T-cell (primary cell): ENCODE results near the gene STK16. TPM values are rescaled to one million over a fixed set of nuclear protein-coding genes. Genes with fewer than 3 reads are reported as not detected.

Experiments
- ATAC-seq, 4 experiments: fragments of 200-7000 bp in 3 of 4; fragments of 150-1000 bp in 1 of 4; cut with Tn5 transposase; replicated peaks in 1 of 4; 1 replicate in 3 of 4; 2 replicates in 1 of 4; pipeline ENCODE4 v1.10.0; 2021; ENCODE audit warnings: moderate library complexity in 3 of 4, mild to moderate bottlenecking in 2 of 4, moderate number of reproducible peaks in 1 of 4
- CTCF ChIA-PET, 2 donors: fragments of 300-600 bp; sonication (Branson Sonifier 250); formaldehyde crosslinking; loops; one replicate each; lab custom pipeline; 2022; ENCODE audit warnings: antibody characterized with exemption in 2 of 2; lab: Charles Lee
- POLR2A ChIA-PET, 2 donors: fragments of 300-600 bp; sonication (Branson Sonifier 250); formaldehyde crosslinking; loops; one replicate each; lab custom pipeline; 2022; ENCODE audit warnings: antibody characterized with exemption in 2 of 2; lab: Charles Lee
- DNase-seq, 35 experiments: peaks; one replicate each; pipeline versions ENCODE4 v3.0.0 to v3.0.0-alpha.2; 2013 to 2023
- H3K27ac ChIP-seq: one replicate; pipeline ENCODE4 v1.5.1; 2013; ENCODE audit warnings: low read length
- H3K27me3 ChIP-seq, 2 experiments: replicated peaks in 1 of 2; 1 replicate in 1 of 2; 2 replicates in 1 of 2; pipeline versions ENCODE4 v1.6.1 to v1.7.0; 2013; ENCODE audit warnings: low read length in 1 of 2, mixed read lengths in 1 of 2; ENCODE audit not compliant: control insufficient read depth in 2 of 2, insufficient read depth in 2 of 2; ENCODE audit errors: extremely low read depth in 1 of 2
- H3K36me3 ChIP-seq, 2 donors: 1 replicate in 1 of 2; 2 replicates in 1 of 2; pipeline versions ENCODE4 v1.6.1 to v1.7.0; 2013; ENCODE audit warnings: low read length in 1 of 2; ENCODE audit not compliant: control insufficient read depth in 2 of 2, insufficient read depth in 1 of 2; ENCODE audit errors: extremely low read depth in 1 of 2
- H3K4me1 ChIP-seq, 2 experiments: 1 replicate in 1 of 2; 2 replicates in 1 of 2; pipeline versions ENCODE4 v1.6.1 to v1.7.0; 2013; ENCODE audit warnings: low read length in 2 of 2, mixed read lengths in 1 of 2; ENCODE audit not compliant: insufficient read depth in 2 of 2, control insufficient read depth in 1 of 2; ENCODE audit errors: extremely low read depth in 1 of 2
- H3K4me3 ChIP-seq, 2 donors: 1 replicate in 1 of 2; 2 replicates in 1 of 2; pipeline versions ENCODE4 v1.5.1 to v1.7.0; 2013; ENCODE audit warnings: mild to moderate bottlenecking in 2 of 2, low read length in 1 of 2, moderate library complexity in 1 of 2; ENCODE audit not compliant: control insufficient read depth in 1 of 2; ENCODE audit errors: extremely low read depth in 1 of 2
- H3K9me3 ChIP-seq: 2 replicates; pipeline ENCODE4 v1.7.0; 2013
- H3K27ac Mint-ChIP-seq, 2 donors: one replicate each; pipeline ENCODE4 v1.8.0; 2020 to 2021; ENCODE audit warnings: mild to moderate bottlenecking in 2 of 2, mixed read lengths in 2 of 2
- H3K27me3 Mint-ChIP-seq, 2 donors: one replicate each; pipeline ENCODE4 v1.8.0; 2021 to 2022; ENCODE audit warnings: mixed read lengths in 2 of 2
- H3K36me3 Mint-ChIP-seq: one replicate; pipeline ENCODE4 v1.8.0; 2021; ENCODE audit warnings: mixed read lengths
- H3K4me1 Mint-ChIP-seq, 3 donors: one replicate each; pipeline ENCODE4 v1.8.0; 2020 to 2022; ENCODE audit warnings: mixed read lengths in 3 of 3, mild to moderate bottlenecking in 1 of 3
- H3K4me3 Mint-ChIP-seq, 3 donors: one replicate each; pipeline ENCODE4 v1.8.0; 2020 to 2022; ENCODE audit warnings: mild to moderate bottlenecking in 3 of 3, mixed read lengths in 3 of 3, moderate library complexity in 3 of 3
- H3K9me3 Mint-ChIP-seq, 3 donors: one replicate each; pipeline ENCODE4 v1.8.0; 2020 to 2022; ENCODE audit warnings: mixed read lengths in 3 of 3
- WGBS: methylation state at CpG from one replicate; pipeline ENCODE4 v1.1.5; 2013; ENCODE audit warnings: missing lambda C conversion rate; ENCODE audit not compliant: insufficient coverage; 5-methylcytosine and 5-hydroxymethylcytosine counted together
- total RNA-seq, 35 experiments: library from RNA in 6 of 35; stranded (reverse) in 6 of 35; fragments of 120-200 nt in 1 of 35; gene quantifications; one replicate each; pipeline versions ENCODE4 v1.2.1 to v1.2.4 and lab custom pipeline; 2013 to 2026

Gene STK16
- total RNA-seq, 5 donors from 2014 or later (not counting 1 experiment from before 2014, with no cell fraction given): 19.3 to 26.6 (median 21.3) TPM

- no peak overlapping the region for H3K27ac Mint-ChIP-seq
- POLR2A ChIA-PET: no interaction called here
Measured at GRCh38 chr2:219293736-219294231, 48.5 kb downstream of the STK16 start.

GRCh38 chr2:219294356-219295351, 49.4 kb downstream of the STK16 start:
- Mint-ChIP-seq H3K27me3 (peaks cover 4 to 6% of the 10 kb centered on the region in 2 donors), H3K36me3 (no peaks in the 10 kb centered on the region), H3K27ac (peak overlapping the region in 1 of 2 donors; percentile 66), H3K9me3 (no peaks in the 10 kb centered on the region), H3K4me3 (peak overlapping the region; percentile 41 to 73 (median 71)), H3K4me1 (peaks cover 26 to 34% (median 34%) of the 10 kb centered on the region in 3 donors)
- H3K9me3 ChIP-seq: no peaks in the 10 kb centered on the region
- DNase-seq: peak; percentile 74 to 96 (median 84)
- H3K36me3 ChIP-seq: no peaks in the 10 kb centered on the region
- peaks cover 3 to 39% of the 10 kb centered on the region in 2 experiments for H3K4me1 ChIP-seq
- peaks cover 0 to 25% of the 10 kb centered on the region in 2 experiments for H3K27me3 ChIP-seq
- 13% methylated on average over 66 of the region's 67 CpGs for WGBS
- H3K27ac ChIP-seq: peak overlapping the region; percentile 55
- H3K4me3 ChIP-seq: peak overlapping the region; percentile 47 to 56
- CTCF ChIA-PET: interaction anchor here (0.6 to 11.0 kb wide), 38 partner anchors 8 to 140 kb away, joined by 3 to 116 read pairs (median 4); partner anchors contain the start of genes DNAJB2 (in 2 of the 2), TUBA4B (in 2 of the 2), ABCB6 (in 1 of the 2) and ANKZF1 (in 1 of the 2)
- POLR2A ChIA-PET: interaction anchor here in 1 of 2 donors (0.6 to 1.0 kb wide), 5 partner anchors 16 to 118 kb away, joined by 3 to 4 read pairs (median 3); partner anchors contain the start of genes CNPPD1, DNAJB2 and TUBA4A
- peak; percentile 90 to 98 (median 95) for ATAC-seq

More at GRCh38 chr2:219293736-219294231, 48.5 kb downstream of the STK16 start:
- Mint-ChIP-seq H3K4me3 (peak overlapping the region; percentile 30 to 73 (median 71)), H3K4me1 (peaks cover 23 to 34% (median 31%) of the 10 kb centered on the region in 3 donors), H3K9me3 (no peaks in the 10 kb centered on the region), H3K27me3 (peaks cover under 1 to 1% of the 10 kb centered on the region in 2 donors), H3K36me3 (no peaks in the 10 kb centered on the region)
- no peak overlapping the region for H3K4me3 ChIP-seq
- WGBS: 94% methylated on average over 3 of the region's 5 CpGs
- H3K4me1 ChIP-seq: peaks cover 3 to 36% of the 10 kb centered on the region in 2 experiments
- CTCF ChIA-PET: interaction anchor here (0.7 to 11.0 kb wide), 4 partner anchors 10 to 46 kb away, joined by 3 to 116 read pairs (median 40); partner anchors contain the start of gene DNAJB2 (in 2 of the 2)
- H3K36me3 ChIP-seq: no peaks in the 10 kb centered on the region
- DNase-seq (no peak), ATAC-seq (no peak)
- H3K27me3 ChIP-seq: peaks cover 0 to 17% of the 10 kb centered on the region in 2 experiments
- H3K27ac ChIP-seq: no peak overlapping the region
- no peaks in the 10 kb centered on the region for H3K9me3 ChIP-seq

DNA sequence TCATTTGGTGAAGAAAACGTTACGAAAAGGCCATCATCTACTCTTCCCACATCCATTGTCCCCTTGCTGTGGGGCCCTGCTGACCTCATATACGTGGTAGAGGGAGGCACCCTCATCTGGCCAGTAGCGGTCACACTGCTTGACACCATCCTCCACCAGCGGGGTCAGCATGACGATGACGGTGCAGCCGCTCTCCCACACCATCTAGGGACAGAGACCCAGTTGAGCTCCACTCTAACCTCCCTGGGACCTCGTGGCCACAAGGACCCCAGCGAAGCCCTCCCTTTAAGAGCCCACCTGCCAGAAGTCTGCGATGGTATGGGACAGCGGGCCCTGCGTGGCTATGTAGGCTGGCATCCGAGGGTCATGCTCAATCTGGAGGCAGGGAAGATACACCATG, 50.9 kb downstream of the STK16 start:
- Histone ChIP-seq H3K4me3 (no peak overlapping the region), H3K27ac (no peak overlapping the region), H3K36me3 (no peaks in the 10 kb centered on the region), H3K27me3 (peaks cover 3 to 37% of the 10 kb centered on the region in 2 experiments), H3K4me1 (peaks cover 3 to 39% of the 10 kb centered on the region in 2 experiments), H3K9me3 (no peaks in the 10 kb centered on the region)
- H3K9me3 Mint-ChIP-seq: no peaks in the 10 kb centered on the region
- peaks cover 7 to 10% of the 10 kb centered on the region in 2 donors for H3K27me3 Mint-ChIP-seq
- 92% methylated on average over 10 of the region's 14 CpGs for WGBS
- CTCF ChIA-PET: interaction anchor here (0.9 to 11.0 kb wide), 11 partner anchors 16 to 139 kb away, joined by 3 to 116 read pairs (median 8); partner anchors contain the start of genes DNAJB2 (in 2 of the 2), GLB1L (in 1 of the 2), NHEJ1 (in 1 of the 2) and STK16 (in 1 of the 2)
- no peak overlapping the region for H3K27ac Mint-ChIP-seq
- no peaks in the 10 kb centered on the region for H3K36me3 Mint-ChIP-seq
- peaks cover 26 to 34% (median 34%) of the 10 kb centered on the region in 3 donors for H3K4me1 Mint-ChIP-seq
- POLR2A ChIA-PET: no interaction called here
- H3K4me3 Mint-ChIP-seq: peak overlapping the region in 1 of 3 donors; percentile 73
- ATAC-seq (no peak), DNase-seq (no peak)

GRCh38 chr2:219296631-219297391, 51.5 kb downstream of the STK16 start:
- H3K9me3 ChIP-seq: no peaks in the 10 kb centered on the region
- ATAC-seq: peak in 1 of 4 experiments; percentile 11
- H3K27ac ChIP-seq: no peak overlapping the region
- peak overlapping the region in 1 of 3 donors; percentile 13 for H3K4me3 Mint-ChIP-seq
- H3K27me3 Mint-ChIP-seq: peaks cover 10 to 17% of the 10 kb centered on the region in 2 donors
- H3K36me3 Mint-ChIP-seq: no peaks in the 10 kb centered on the region
- peaks cover 6 to 44% of the 10 kb centered on the region in 2 experiments for H3K27me3 ChIP-seq
- WGBS: 68% methylated on average over 25 of the region's 25 CpGs
- DNase-seq: peak in 23 of 35 experiments; percentile 14 to 60 (median 32)
- no peaks in the 10 kb centered on the region for H3K9me3 Mint-ChIP-seq
- H3K4me1 Mint-ChIP-seq: peaks cover 26 to 34% (median 34%) of the 10 kb centered on the region in 3 donors
- peak overlapping the region in 1 of 2 donors; percentile 15 for H3K4me3 ChIP-seq
- no peaks in the 10 kb centered on the region for H3K36me3 ChIP-seq
- ChIA-PET CTCF (interaction anchor here (0.8 to 11.0 kb wide), 5 partner anchors 16 to 137 kb away, joined by 3 to 116 read pairs (median 7); partner anchors contain the start of gene DNAJB2 (in 2 of the 2)), POLR2A (no interaction called here)
- no peak overlapping the region for H3K27ac Mint-ChIP-seq
- peaks cover 3 to 39% of the 10 kb centered on the region in 2 experiments for H3K4me1 ChIP-seq

DNA sequence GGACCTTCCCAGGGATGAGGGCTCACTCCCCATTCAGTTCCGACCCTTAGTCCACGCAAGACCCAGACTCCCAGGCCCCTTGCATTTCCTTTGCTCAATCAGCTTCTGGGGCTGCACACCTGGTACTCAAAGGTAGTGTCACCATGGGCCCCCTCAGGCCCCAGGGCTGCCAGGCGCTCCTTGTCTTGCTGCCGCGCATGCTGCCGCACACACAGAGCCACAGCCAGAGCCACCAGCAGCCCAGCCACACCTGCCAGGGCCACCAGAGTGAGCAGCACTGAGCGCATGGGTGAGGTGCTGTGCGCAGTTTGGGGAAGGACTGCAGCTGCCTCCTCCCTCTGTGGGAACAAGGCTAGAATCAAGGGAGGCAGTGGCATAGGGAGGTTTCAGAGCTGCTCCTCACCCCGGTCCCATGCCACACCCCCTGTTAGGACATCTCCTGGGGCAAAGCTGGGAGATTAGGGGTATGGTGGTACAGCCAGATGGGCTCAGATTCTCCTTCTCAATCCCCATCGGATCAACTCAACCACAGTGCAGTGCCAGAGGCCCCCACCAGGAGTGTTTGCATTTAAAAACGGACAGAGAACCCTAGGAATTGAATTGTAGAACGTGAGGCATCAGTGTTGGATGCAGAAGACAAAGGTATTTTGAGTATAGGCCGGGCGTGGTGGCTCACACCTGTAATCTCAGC, 52.6 kb downstream of the STK16 start:
- Mint-ChIP-seq H3K4me1 (peaks cover 26 to 34% (median 34%) of the 10 kb centered on the region in 3 donors), H3K27ac (no peak overlapping the region), H3K4me3 (no peak overlapping the region), H3K36me3 (no peaks in the 10 kb centered on the region), H3K27me3 (peaks cover 10 to 26% of the 10 kb centered on the region in 2 donors), H3K9me3 (no peaks in the 10 kb centered on the region)
- Histone ChIP-seq H3K36me3 (no peaks in the 10 kb centered on the region), H3K9me3 (no peaks in the 10 kb centered on the region), H3K27ac (no peak overlapping the region), H3K27me3 (peaks cover 6 to 55% of the 10 kb centered on the region in 2 experiments), H3K4me3 (no peak overlapping the region), H3K4me1 (peaks cover 3 to 39% of the 10 kb centered on the region in 2 experiments)
- WGBS: 89% methylated on average over 11 of the region's 14 CpGs
- ATAC-seq: no peak
- DNase-seq: no peak
- POLR2A ChIA-PET: no interaction called here
- CTCF ChIA-PET: interaction anchor here (0.6 to 11.0 kb wide), 5 partner anchors 18 to 415 kb away, joined by 3 to 116 read pairs (median 3); partner anchors contain the start of gene DNAJB2 (in 2 of the 2)
